NB4 (cell line): ENCODE data around the gene BRF1.

Source experiments
- MAX ChIP-seq: IDR thresholded peaks from 2 replicates; pipeline ENCODE4 v1.6.1; 2011; ENCODE audit warnings: low read depth, low read length
- POLR2A ChIP-seq: IDR thresholded peaks from 2 replicates; pipeline ENCODE4 v1.6.1; 2011; ENCODE audit warnings: mild to moderate bottlenecking; ENCODE audit not compliant: insufficient read length; ENCODE audit errors: extremely low read depth
- TF ChIP-seq, protein P1 (sequence below): IDR thresholded peaks from one replicate; pipeline ENCODE4 v1.5.1; 2012; ENCODE audit warnings: low read depth, low read length

DNA sequence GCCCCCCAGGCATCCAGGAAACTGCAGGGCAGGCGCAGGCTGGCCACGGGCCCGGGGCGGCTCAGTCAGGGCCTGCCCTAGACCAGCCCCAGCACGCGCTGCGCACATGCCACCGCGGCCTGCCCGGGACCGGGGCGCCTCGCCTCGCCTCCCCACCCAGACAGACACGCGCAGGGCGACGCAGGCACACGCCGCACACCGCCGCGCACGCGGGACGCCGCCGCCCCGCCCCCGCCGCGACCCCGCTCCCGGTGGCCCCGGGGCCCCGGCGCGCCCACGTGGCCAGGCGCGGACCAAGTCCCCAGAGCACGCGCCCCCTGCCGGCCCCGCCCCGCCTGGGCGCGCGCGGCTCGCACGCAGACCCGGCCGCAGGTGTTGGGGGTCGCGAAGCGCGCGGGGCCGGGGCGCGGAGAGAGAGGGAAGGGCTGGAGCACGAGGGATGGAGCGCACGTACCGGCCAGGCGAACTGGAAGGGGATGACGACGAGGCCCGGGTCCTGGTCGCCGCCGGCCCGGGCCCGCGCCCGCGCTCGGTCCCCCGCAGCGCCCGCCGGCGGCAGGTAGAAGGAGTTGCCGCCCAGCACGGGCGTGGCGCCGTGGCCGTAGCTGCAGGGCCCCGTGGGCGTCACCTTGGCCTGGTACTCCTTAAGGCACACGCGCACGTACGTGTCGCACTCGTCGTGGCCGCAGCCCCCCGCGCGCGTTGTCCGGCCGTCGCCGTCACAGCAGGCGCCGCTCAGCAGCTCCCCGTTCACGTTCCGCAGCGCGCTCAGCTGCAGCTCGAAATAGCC lies 133.3 kb downstream of the BRF1 start:
- TF ChIP-seq, protein P1, sequence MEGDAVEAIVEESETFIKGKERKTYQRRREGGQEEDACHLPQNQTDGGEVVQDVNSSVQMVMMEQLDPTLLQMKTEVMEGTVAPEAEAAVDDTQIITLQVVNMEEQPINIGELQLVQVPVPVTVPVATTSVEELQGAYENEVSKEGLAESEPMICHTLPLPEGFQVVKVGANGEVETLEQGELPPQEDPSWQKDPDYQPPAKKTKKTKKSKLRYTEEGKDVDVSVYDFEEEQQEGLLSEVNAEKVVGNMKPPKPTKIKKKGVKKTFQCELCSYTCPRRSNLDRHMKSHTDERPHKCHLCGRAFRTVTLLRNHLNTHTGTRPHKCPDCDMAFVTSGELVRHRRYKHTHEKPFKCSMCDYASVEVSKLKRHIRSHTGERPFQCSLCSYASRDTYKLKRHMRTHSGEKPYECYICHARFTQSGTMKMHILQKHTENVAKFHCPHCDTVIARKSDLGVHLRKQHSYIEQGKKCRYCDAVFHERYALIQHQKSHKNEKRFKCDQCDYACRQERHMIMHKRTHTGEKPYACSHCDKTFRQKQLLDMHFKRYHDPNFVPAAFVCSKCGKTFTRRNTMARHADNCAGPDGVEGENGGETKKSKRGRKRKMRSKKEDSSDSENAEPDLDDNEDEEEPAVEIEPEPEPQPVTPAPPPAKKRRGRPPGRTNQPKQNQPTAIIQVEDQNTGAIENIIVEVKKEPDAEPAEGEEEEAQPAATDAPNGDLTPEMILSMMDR: no peak
- TF ChIP-seq POLR2A: no peak
- no peak for TF ChIP-seq MAX
